ENCODE measurements around the gene PDS5B.

DNA sequence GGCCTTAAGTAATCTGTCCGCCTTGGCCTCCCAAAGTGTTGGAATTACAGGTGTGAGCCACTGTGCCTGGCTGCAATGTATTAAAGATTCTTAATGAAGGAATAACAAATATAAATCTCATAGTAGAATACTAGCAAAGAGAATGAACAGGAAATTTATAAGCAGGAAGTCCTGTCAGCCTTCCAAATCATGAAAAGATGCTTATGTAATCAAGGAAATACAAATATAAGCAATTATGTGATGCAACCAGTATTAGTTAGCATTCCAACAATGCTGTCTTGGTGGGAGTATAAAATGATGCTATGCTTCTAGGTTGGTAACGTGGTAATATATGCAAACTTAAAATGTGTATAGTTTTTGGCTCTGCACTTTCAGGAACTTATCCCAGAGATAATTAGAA lies 133.8 kb downstream of the PDS5B start:
- no peak for TF ChIP-seq POLR2AphosphoS5 (IDR thresholded peaks at IDR 0.05)
- TF ChIP-seq, protein P1, sequence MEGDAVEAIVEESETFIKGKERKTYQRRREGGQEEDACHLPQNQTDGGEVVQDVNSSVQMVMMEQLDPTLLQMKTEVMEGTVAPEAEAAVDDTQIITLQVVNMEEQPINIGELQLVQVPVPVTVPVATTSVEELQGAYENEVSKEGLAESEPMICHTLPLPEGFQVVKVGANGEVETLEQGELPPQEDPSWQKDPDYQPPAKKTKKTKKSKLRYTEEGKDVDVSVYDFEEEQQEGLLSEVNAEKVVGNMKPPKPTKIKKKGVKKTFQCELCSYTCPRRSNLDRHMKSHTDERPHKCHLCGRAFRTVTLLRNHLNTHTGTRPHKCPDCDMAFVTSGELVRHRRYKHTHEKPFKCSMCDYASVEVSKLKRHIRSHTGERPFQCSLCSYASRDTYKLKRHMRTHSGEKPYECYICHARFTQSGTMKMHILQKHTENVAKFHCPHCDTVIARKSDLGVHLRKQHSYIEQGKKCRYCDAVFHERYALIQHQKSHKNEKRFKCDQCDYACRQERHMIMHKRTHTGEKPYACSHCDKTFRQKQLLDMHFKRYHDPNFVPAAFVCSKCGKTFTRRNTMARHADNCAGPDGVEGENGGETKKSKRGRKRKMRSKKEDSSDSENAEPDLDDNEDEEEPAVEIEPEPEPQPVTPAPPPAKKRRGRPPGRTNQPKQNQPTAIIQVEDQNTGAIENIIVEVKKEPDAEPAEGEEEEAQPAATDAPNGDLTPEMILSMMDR (IDR thresholded peaks at IDR 0.05) = no peak

All from gastroesophageal sphincter (tissue), 3 donors.